Amniotic epithelial cell (primary cell): ENCODE results near the gene SRI.
A peak's percentile ranks its signal among the peaks of the same experiment; 100 is the strongest.
"Not testable (repeated sequence)": the region's sequence is repeated elsewhere in the genome, so short reads cannot be mapped to it uniquely, and the experiment has no call there.

Experiments used
- DNase-seq: peaks from one replicate; pipeline ENCODE4 v3.0.0-alpha.2; 2010; ENCODE audit warnings: low read depth

The SRI gene, protein sequence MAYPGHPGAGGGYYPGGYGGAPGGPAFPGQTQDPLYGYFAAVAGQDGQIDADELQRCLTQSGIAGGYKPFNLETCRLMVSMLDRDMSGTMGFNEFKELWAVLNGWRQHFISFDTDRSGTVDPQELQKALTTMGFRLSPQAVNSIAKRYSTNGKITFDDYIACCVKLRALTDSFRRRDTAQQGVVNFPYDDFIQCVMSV

DNA sequence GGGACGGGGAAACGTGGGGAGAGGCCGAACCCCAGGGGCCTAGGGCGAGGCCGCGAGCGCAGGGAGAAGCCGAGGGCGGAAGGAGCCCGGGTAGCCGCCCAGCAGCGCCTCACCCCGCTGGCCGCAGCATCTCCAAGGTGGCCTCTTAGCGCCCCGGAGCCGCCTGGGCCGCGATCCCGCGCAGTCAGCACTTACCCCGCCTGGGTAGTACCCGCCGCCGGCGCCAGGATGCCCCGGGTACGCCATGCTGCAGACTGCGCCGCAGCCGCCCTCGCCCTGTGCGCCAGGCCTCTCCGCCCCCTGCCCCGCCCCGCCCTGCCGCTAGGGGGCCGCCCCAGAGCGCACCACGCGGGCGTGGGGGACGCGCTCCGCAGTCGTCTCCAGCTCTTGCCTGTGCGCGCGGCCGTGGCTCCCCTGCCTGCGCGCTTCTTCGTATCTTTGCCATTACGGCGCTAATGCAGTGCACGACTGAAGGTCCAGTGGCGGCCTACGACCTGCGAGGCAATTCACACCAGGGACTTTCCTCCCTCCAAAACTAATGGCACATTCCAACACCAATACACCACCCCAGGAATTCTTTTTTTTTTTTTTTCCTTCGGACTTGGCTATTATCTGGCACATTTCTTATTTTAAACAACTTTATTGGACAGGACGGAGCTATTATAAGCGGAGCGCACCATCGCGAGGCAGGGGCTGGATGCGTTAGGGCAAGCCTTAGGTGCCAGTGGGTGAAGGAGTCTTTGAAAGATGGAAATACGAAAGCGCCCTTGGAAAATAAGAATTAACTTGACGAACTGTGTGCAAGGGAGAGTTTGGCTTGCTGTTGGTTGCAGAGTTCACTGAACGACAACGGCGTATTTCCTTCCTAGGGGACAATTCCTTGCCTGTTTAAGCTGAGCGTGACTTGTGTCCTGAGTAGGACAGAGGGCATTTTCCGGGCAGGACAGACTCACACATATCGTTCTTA, at the start of gene SRI:
Gene SRI, minus strand, starts transcription at position 258 of the 967 bp plus-strand sequence. Its CDS starts 12 bp downstream, at position 246.
- DNase-seq = peak; percentile 71

DNA sequence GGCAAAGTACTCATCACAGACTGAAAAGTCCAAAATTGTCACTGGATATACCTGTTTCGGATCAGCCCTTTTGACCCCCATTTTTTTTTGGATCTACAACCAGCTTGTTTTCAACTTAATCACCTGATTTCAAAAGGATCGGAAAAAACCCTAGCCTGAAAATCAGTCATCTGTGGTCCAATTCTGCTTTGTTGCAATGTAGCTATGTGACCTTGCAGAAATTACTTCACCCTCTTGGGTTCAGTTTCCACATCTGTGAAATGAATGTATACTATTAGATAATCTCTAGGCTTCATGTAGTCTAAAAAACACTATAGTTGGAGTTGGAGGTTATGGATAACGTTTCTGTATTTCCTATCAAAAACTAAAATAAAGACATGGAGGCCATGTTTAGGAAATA, 49.7 kb upstream of the SRI start:
- DNase-seq = no peak

DNA sequence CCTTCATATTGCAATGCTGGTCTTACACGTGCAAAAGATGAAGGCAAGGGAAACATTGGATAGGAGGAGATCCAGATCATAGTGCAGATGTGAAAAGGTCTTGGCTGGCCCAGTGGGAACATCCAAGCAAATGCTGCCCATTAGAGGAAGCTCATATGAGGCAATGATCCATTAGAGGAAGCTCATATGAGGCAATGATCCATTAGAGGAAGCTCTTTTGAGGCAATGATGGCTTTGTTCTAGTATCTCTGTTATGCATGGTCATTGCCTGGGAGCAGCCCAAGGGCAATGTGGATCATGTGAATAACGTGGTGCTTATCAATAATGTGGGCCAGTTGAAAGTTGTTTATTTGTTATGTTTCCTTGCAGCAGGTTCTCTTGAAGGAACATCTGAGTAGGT, 49.0 kb upstream of the SRI start:
- DNase-seq = no peak

GRCh38 chr7:88268051-88268450, 48.2 kb upstream of the SRI start:
- no peak for DNase-seq

- no peak for DNase-seq
Observed at GRCh38 chr7:88267421-88267820, 47.6 kb upstream of the SRI start.

DNA sequence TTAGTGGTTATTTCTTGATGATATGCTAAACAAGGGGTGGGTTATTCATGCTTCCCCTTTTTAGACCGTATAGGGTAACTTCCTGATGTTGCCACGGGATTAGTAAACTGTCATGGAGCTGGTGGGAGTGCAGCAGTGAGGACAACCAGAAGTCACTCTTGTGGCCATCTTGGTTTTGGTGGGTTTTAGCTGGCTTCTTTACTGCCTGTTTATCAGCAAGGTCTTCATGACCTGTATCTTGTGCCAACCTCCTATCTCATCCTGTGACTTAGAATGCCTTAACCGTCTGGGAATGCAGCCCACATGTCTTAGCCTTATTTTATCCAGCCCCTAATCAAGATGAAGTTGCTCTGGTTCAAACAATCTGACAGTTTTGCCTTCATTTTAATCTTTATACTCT, 45.1 kb upstream of the SRI start:
- DNase-seq = not testable (repeated sequence)

DNA sequence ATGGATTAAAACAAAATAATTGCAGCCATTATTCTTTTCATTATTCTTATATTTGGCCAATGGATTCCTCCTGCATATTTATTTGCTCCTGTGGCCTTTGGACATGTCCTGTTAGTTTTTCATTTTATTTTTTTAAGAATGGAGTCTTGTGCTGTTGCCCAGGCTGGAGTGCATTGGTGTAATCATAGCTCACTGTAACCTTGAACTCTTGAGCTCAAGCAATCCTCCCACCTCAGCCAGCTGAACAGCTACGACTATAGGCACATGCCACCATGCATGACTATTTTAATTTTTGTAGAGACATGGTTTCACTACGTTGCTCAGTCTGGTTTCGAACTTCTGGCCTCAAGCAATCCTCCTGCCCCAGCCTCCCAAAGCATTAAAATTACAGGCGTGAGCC, 42.7 kb upstream of the SRI start:
- no peak for DNase-seq

DNA sequence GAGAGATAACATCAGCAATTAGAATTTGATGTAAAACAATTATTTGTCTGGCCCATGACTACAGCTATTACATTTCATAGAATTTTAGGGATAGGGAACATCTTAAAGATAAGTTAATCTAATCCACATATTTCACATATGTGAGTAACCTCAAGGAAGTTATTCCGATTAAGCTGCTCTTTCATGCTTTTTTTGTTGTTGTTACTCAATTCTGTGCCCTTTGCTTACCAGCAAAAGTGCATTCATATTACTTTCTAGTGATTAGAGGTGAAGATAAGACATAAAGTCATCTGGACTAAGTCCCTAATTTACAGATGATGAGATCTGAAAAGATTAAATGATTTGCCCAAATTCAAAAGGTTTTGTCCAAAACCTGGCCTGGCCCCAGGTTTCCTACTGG, 40.9 kb upstream of the SRI start:
- DNase-seq = no peak

- DNase-seq = no peak
Observed at GRCh38 chr7:88259656-88260380, 40.0 kb upstream of the SRI start.

DNA sequence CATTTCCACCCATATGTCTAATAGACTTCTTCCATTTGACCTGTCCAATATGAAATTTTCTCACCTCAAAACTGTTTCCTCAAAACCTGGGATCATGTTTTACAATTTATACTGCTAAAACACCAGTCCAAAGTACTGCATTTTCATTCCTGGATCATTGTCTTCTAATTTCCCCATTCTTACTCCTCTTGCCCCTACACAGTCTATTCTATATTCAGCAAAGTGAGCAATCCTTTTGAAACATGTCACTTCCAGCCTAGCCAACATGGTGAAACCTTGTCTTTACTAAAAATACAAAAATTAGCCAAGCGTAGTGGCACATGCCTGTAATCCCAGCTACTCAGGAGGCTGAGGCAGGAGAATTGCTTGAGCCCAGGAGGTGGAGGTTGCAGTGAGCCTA, 38.5 kb upstream of the SRI start:
- not testable (repeated sequence) for DNase-seq

- DNase-seq = no peak
Observed at GRCh38 chr7:88256906-88257305, 37.1 kb upstream of the SRI start.

DNA sequence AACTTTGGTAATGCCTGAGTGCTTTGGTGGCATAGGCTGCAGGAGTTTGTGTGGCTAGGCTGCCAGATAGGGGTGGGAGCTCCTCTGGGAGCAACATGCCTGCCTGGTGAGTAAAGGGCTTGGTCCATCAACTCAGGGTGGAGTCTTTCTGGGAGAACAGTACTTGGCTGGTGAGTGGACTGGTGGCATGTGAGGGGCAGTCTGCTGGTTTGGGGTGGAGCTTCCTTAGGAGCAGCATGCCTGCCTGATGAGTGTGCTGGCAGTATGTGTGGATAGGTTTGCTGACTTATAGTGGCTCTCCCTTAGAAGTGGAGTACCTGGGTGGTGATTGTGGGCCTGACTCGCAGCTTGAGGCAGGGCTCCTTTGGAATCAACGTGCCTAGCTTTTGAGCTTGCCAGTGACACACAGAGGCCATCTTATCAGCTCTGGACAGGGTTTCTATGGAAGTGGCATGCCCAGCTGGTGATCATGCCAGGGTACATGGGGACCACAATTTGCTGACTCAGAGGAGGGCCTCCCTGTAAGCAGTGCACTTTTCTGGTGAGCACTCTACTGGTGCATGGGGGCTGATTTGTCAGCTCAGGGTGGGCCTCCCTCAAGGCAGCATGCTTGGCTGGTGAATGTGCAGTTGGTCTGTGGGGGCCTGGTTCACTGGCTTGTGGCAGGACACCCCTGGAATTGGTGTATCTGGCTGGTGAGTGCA, 35.0 kb upstream of the SRI start:
- DNase-seq = peak; percentile 1

- DNase-seq = no peak
Observed at GRCh38 chr7:88253640-88254039, 33.8 kb upstream of the SRI start.

DNA sequence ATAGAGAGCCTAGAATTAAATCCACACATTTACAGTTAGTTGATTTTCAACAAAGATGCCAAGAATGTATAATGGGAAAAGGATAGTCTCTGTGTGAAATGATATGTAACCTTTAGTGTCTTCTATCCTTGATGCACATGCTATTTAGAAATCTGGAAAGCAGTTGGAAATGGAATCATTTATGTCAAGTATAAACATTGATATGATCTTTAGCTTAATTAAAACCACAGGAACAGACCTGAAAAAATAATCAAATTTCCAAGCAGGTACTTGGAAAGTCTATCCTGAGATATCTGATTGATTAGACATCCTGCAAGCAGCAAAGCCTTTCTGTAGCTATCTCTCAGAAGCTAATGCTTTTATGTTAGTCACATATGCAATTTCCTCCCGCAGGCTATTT, 24.4 kb upstream of the SRI start:
- DNase-seq = no peak

DNA sequence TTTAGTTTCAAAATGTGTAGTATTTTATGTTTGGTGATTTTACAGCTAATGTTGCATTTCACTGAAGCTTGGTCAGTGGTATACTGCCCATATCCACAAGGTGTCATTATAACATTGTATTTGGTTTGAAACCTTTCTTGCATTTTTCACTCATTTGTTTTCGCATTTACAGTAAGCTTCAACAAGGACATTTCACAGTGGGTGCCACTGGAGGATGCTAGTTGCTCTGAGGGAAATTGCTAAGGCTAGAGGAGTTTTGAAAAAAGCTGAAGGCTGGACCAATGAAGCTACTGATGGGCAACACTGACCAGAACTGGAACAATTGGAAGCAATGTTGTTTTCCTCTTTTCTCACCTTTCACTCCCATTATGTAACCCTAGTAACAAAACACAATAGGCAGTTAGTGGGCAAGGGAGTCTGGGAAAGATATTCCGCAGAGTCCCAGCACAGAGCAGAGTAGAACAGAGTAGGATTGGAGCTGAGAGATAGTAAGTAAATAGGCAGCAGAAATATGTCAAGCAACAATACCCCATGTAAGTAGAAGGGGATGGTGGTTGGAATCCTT, 23.6 kb upstream of the SRI start:
- DNase-seq = peak; percentile 44

DNA sequence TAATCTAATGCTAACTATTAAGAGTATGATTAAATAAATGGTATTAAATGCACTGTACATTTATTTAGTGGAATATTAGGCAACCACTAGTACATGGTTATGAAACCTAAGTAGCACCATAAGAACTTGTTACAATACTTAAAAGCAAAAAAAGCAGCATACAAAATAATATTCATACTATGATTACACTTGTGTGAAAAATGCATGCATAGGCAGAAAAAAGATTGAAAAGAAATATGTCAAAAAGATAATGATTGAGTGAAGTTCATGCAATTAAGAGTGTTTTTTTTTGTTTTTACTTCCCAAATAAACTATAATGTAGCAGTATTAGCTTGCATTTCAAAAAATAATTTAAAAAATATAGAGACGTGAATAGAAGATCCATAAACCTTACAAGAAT, 20.0 kb upstream of the SRI start:
- DNase-seq = no peak

GRCh38 chr7:88233828-88234227, 14.0 kb upstream of the SRI start:
- DNase-seq = no peak

DNA sequence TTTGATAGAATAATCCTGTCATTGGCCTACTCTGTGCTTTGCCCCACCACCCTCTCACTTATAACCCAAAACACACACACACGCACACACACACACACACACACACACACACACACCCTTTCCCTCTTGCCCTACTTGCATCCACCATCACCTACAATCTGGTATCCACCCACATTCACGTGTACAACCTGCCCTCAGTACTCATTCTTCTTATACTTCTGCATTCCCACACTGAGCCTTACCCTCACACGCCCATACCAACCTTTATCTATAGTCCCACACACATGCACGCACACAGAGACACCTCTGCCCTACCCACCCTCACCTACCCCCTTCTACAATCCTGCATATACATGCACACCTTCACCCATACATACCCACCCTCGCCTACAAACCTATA, 10.8 kb upstream of the SRI start:
- no peak for DNase-seq

DNA sequence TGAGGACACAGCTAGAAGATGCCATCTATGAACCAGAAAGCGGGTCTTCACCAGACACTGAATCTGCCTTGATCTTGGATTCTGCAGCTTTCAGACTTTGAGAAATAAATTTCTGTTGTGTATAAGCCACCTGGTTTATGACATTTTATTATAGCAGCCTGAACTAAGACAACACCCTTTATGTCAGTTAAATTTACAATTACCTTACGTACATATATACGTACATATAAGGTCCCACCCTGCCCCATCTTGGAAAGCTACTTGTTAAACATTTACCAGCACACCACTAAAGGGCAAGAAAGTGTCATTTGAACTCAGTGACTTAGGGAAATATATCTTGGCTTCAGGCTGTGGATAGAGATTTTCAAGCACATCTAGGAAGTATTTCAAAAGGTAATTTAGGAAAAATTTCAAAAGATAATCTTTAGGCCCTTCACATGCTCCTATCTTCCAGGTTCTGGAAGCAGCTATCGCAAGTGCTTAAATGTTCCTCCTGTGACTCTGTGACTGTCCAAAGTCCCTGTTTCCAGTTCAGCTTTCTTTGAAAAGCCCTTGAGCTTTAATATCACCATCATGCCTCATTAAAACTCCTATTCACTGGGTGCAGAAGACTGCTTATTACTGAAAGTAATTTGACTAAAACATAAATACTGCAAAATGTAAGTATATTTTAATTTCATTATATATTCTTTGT, 9.6 kb upstream of the SRI start:
- no peak for DNase-seq

GRCh38 chr7:88226886-88227516, 7.2 kb upstream of the SRI start:
- DNase-seq = peak; percentile 87

GRCh38 chr7:88226201-88226600, 6.4 kb upstream of the SRI start:
- DNase-seq = no peak
